Activated CD8-positive, alpha-beta memory T cell treated with anti-CD3 and anti-CD28 coated beads, Interleukin-2, amount 50 U/mL, for 48 hours (primary cell): ENCODE measurements around the gene COL10A1.
"Not testable (repeated sequence)": the region's sequence is repeated elsewhere in the genome, so short reads cannot be mapped to it uniquely, and the experiment has no call there.

Experiments
- DNase-seq: peaks from one replicate; pipeline ENCODE4 v3.0.0-alpha.2; 2020

Gene COL10A1

GRCh38 chr6:116118608-116119007 lies 7.3 kb downstream of the COL10A1 start:
- no peak for DNase-seq

DNA sequence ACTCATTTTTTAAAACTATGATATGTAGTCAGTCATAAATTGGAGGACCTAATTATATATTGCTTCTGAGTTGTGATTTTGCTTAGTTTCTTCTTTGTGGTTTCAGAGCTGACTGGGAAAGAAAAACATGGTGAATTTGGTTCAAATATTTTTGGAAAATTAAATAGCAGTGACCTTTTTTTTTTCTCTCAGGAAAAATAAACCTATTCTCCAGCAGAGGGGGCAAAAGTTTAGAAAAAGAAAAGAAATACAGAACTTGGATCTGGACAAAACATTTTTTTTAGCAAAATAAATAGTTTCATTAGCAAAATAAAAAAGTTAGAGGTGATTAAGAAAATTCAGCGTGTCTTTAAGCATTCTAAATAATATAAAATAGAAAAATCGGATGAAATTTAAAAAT lies 10.2 kb downstream of the COL10A1 start:
- DNase-seq, result no peak

DNA sequence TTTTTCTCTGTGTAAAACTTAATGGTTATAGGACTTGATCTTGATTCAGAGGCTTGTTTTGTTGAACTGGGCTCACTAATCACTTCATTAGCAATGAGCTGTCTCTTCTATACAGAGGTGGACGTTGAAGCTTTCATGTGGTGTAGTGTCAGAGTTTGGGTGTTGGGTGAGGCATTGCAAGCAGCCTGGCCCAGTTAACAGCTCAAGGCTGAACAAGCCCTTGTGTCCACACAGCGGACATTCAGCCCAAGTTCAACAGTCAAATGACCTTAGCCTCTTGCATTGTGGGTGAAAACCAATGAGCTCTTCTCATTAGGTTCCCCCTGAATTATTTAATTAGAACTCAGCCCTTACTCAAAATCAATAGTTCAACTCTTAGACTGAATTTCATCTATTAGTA lies 12.5 kb downstream of the COL10A1 start:
- DNase-seq, result no peak

GRCh38 chr6:116111552-116112528 lies 14.1 kb downstream of the COL10A1 start:
- no peak for DNase-seq

DNA sequence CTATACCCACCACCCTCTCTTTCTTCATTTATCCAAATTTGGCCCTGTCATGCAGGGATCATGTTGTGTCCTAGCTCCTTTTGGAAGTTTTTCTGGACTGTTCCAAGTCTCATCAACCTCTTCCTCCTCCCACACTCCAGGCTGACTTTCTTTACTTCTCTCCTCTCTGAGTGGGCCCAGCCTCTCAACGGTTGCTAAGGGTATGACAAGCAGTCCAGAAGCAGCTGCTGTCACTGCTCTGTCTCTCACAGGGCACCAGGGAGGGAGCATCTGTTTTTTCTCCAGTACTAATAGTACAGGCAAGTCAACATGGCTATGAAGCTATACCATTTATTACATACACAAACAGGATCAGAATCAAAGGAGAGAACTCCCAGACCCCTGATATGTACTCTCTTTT lies 17.1 kb downstream of the COL10A1 start:
- no peak for DNase-seq

DNA sequence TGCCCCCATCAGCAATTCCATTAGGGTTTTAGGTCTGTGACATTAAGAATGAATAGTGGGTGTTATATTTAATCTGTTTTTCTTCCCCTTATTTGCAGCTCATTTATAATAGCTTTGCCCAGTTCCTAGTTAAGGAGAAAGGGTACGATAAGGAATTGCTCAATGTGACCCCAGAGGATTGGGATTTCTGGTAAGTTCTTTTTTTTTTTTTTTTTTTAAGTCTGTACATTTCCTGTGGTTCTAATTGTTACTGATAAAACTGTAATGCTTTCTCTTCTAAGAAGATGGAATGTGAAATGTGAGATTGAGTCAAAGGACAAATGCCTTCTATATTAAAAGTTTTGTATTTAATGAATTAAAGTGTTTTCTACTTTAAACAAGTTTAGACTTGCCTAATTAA lies 19.8 kb downstream of the COL10A1 start:
- DNase-seq, result no peak

DNA sequence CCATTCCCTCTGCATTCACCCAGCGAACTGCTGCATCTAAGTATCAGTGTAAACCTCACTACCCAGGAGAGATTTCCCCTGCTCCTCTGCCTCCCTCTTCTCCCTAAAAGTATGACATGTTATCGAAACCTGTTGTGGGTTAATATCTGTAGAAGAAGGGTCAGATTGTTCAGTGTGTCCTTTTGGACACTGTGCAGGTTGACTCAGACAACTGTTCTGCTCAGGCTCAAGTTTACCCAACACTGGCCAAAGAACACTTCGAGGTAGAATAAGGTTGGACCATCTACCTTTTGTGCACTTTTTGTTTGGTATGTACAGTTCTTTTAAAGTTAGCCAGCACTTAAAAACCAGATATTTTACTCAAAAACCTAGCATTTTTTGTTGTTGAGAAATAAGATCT lies 20.7 kb downstream of the COL10A1 start:
- no peak for DNase-seq

DNA sequence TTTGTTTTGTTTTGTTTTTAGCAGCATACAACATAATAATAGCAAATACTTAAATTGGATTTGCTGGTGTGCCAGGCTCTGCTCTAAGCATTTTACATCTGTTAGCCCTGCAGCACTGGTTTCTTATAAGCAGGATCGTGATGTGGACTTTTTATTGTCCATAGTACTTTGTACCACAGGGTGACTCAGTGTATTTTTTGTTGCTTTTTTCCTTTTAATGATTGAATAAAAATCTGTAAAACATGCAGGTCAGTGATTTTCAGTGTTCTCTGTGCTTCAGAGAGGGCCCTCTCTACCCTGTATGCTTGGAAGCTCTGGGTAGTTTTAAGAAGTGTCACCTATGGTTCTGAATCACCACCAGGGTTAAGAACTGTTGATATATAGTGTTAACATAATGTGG lies 21.3 kb downstream of the COL10A1 start:
- no peak for DNase-seq

GRCh38 chr6:116102873-116103272 lies 23.1 kb downstream of the COL10A1 start:
- no peak for DNase-seq

DNA sequence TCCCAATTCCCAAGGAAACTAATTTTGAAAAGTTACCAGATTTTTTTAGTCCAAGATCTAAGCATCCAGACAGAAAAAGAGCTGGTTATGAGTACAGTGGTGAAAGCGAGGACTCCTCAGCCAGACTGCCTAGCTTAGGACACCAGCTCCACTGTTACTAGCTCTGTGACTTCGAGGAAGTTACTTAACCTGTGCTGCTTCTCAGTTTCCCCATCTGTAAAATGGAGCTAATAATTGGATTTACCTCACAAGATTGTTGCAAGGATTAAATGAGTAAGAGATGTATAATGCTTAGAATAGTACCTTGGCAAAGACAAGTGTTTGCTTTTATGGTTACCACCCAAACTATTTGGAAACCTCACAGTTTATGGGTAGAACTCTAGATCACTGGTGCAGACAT lies 24.1 kb downstream of the COL10A1 start:
- no peak for DNase-seq

- no peak for DNase-seq
These were observed 24.6 kb downstream of the COL10A1 start for GRCh38 chr6:116101302-116101718.

GRCh38 chr6:116100419-116101301 lies 25.3 kb downstream of the COL10A1 start, which contains the start of gene NT5DC1:
TSS of gene NT5DC1 (plus strand) at chr6:116100853. CDS start at chr6:116100931, 78 bp downstream.
- DNase-seq, result peak; percentile 90

- no peak for DNase-seq
These were observed 26.9 kb downstream of the COL10A1 start for GRCh38 chr6:116099036-116099435.

GRCh38 chr6:116096979-116097816 lies 28.7 kb downstream of the COL10A1 start:
- DNase-seq, result no peak

DNA sequence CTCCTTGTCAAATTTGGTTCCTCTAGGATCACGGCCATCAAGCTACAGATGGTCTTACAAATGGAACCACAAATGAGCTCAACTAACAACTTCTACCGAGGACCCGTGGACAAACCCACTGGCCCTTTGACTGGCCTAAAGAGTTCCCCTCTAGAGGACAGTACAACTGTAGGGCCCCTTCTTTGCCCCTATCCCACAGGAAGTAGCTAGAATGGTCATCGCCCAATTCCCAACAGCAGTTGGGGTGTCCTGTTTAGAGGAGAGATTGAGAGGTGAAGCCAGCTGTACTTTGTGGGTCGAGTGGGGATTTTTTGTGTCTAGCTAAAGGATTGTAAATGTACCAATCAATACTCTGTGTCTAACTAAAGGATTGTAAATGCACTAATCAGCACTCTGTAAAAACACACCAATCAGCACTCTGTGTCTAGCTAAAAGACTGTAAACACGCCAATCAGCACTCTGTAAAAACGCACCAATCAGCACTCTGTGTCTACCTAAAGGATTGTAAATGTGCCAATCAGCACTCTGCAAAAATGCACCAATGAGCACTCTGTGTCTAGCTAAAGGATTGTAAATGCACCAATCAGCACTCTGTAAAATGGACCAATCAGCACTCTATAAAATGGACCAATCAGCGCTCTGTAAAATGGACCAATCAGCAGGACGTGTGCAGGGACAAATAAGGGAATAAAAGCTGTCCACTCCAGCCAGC lies 29.7 kb downstream of the COL10A1 start:
- not testable (repeated sequence) for DNase-seq

- no peak for DNase-seq
These were observed 31.9 kb downstream of the COL10A1 start for GRCh38 chr6:116094041-116094440.

GRCh38 chr6:116090251-116090650 lies 35.7 kb downstream of the COL10A1 start:
- no peak for DNase-seq

DNA sequence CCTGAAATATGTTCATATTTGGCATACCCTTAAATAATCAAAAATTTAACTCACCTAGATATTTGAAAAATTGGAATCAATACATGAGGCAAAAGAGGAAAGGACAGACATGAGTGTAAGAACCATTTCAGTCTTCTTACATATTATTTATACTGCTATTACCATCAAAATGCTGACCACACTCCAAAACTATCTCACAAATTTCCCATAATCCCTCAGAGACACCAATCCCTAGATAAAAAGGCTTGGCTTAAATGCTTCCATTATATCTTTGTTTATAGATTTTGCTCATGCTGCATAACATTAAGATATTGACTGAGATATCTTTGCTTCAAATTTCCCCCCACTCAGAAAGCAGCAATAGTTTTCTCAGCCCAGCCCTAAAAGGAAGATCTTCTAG lies 37.0 kb downstream of the COL10A1 start:
- no peak for DNase-seq

- DNase-seq, result no peak
These were observed 38.4 kb downstream of the COL10A1 start for GRCh38 chr6:116087437-116088027.

- DNase-seq, result no peak
These were observed 41.6 kb downstream of the COL10A1 start for GRCh38 chr6:116084284-116084683.

GRCh38 chr6:116083052-116083451 lies 42.9 kb downstream of the COL10A1 start:
- DNase-seq, result no peak

- no peak for DNase-seq
These were observed 47.0 kb downstream of the COL10A1 start for GRCh38 chr6:116078945-116079344.
